ENCODE results near the gene NAB1. TPM values are rescaled to one million over a fixed set of nuclear protein-coding genes. Genes with fewer than 3 reads are reported as not detected.
A peak's percentile ranks its signal among the peaks of the same experiment; 100 is the strongest.

Gene NAB1
- total RNA-seq, 1 donor from 2014 or later, result 71.5 TPM

GRCh38 chr2:190695739-190696138 is 46.9 kb downstream of the NAB1 start:
- H3K27ac Mint-ChIP-seq, result no peak overlapping the region
- Histone ChIP-seq H3K9me3 (ENCODE audit: low read depth) (no peaks in the 10 kb centered on the region), H3K4me3 (no peak overlapping the region), H4K20me1 (ENCODE audit: low read depth) (peaks cover 5% of the 10 kb centered on the region), H3K79me2 (ENCODE audit: low read depth) (no peaks in the 10 kb centered on the region), H2AFZ (replicated peaks) (no peak overlapping the region), H3F3A (ENCODE audit: low read depth) (peaks cover 41% of the 10 kb centered on the region), H3K36me3 (no peaks in the 10 kb centered on the region), H3K9ac (no peak overlapping the region), H3K4me1 (peaks cover 47% of the 10 kb centered on the region), H3K27ac (no peak overlapping the region), H3K4me2 (no peak overlapping the region), H3K27me3 (no peaks in the 10 kb centered on the region)
- no peaks in the 10 kb centered on the region for H3K27me3 Mint-ChIP-seq (ENCODE audit: insufficient read depth, low read depth)
- TF ChIP-seq EZH2 (IDR thresholded peaks at IDR 0.05), result no peak
- TF ChIP-seq EZH2phosphoT487 (IDR thresholded peaks at IDR 0.05), result no peak
- no peak for TF ChIP-seq CTCF (IDR thresholded peaks at IDR 0.05)
- no peak overlapping the region for H3K4me3 Mint-ChIP-seq
- peaks cover 3% of the 10 kb centered on the region for H3K36me3 Mint-ChIP-seq
- H3K4me1 Mint-ChIP-seq, result peaks cover 22% of the 10 kb centered on the region
- no peaks in the 10 kb centered on the region for H3K9me3 Mint-ChIP-seq
- no peak for DNase-seq (ENCODE audit: low spot score)

GRCh38 chr2:190696792-190697398 is 48.0 kb downstream of the NAB1 start:
- Histone ChIP-seq H3K4me1 (peaks cover 47% of the 10 kb centered on the region), H3F3A (ENCODE audit: low read depth) (peaks cover 41% of the 10 kb centered on the region), H3K9me3 (ENCODE audit: low read depth) (no peaks in the 10 kb centered on the region), H3K27ac (peak overlapping the region; percentile 22), H3K27me3 (no peaks in the 10 kb centered on the region), H2AFZ (replicated peaks) (no peak overlapping the region), H3K36me3 (no peaks in the 10 kb centered on the region), H3K4me2 (peak overlapping the region; percentile 38), H3K9ac (no peak overlapping the region), H3K4me3 (no peak overlapping the region), H4K20me1 (ENCODE audit: low read depth) (peaks cover 5% of the 10 kb centered on the region), H3K79me2 (ENCODE audit: low read depth) (no peaks in the 10 kb centered on the region)
- H3K4me3 Mint-ChIP-seq, result no peak overlapping the region
- H3K9me3 Mint-ChIP-seq, result no peaks in the 10 kb centered on the region
- H3K4me1 Mint-ChIP-seq, result peaks cover 22% of the 10 kb centered on the region
- peak; percentile 75 for DNase-seq (ENCODE audit: low spot score)
- H3K36me3 Mint-ChIP-seq, result peaks cover 1% of the 10 kb centered on the region
- H3K27me3 Mint-ChIP-seq (ENCODE audit: insufficient read depth, low read depth), result no peaks in the 10 kb centered on the region
- H3K27ac Mint-ChIP-seq, result no peak overlapping the region
- no peak for TF ChIP-seq EZH2 (IDR thresholded peaks at IDR 0.05)
- no peak for TF ChIP-seq EZH2phosphoT487 (IDR thresholded peaks at IDR 0.05)
- no peak for TF ChIP-seq CTCF (IDR thresholded peaks at IDR 0.05)

- peaks cover 1% of the 10 kb centered on the region for H3K36me3 Mint-ChIP-seq
- Histone ChIP-seq H3K9me3 (ENCODE audit: low read depth) (no peaks in the 10 kb centered on the region), H3K4me1 (peaks cover 47% of the 10 kb centered on the region), H2AFZ (replicated peaks) (no peak overlapping the region), H3K4me3 (no peak overlapping the region), H4K20me1 (ENCODE audit: low read depth) (peaks cover 5% of the 10 kb centered on the region), H3K27ac (no peak overlapping the region), H3K27me3 (no peaks in the 10 kb centered on the region), H3F3A (ENCODE audit: low read depth) (peaks cover 41% of the 10 kb centered on the region), H3K79me2 (ENCODE audit: low read depth) (no peaks in the 10 kb centered on the region), H3K9ac (no peak overlapping the region), H3K36me3 (no peaks in the 10 kb centered on the region), H3K4me2 (no peak overlapping the region)
- peaks cover 22% of the 10 kb centered on the region for H3K4me1 Mint-ChIP-seq
- no peak overlapping the region for H3K27ac Mint-ChIP-seq
- no peaks in the 10 kb centered on the region for H3K9me3 Mint-ChIP-seq
- no peak for DNase-seq (ENCODE audit: low spot score)
- TF ChIP-seq EZH2phosphoT487 (IDR thresholded peaks at IDR 0.05) (no peak), CTCF (IDR thresholded peaks at IDR 0.05) (no peak), EZH2 (IDR thresholded peaks at IDR 0.05) (no peak)
- no peaks in the 10 kb centered on the region for H3K27me3 Mint-ChIP-seq (ENCODE audit: insufficient read depth, low read depth)
- H3K4me3 Mint-ChIP-seq, result no peak overlapping the region
Observed at GRCh38 chr2:190697421-190697820, 48.5 kb downstream of the NAB1 start.
